DMS153 (cell line): ENCODE data around the gene C1QTNF6.

Source experiments
- DNase-seq: peaks from one replicate; lab custom pipeline; 2025; lab: John Stamatoyannopoulos, UW

C1QTNF6 gene

DNA sequence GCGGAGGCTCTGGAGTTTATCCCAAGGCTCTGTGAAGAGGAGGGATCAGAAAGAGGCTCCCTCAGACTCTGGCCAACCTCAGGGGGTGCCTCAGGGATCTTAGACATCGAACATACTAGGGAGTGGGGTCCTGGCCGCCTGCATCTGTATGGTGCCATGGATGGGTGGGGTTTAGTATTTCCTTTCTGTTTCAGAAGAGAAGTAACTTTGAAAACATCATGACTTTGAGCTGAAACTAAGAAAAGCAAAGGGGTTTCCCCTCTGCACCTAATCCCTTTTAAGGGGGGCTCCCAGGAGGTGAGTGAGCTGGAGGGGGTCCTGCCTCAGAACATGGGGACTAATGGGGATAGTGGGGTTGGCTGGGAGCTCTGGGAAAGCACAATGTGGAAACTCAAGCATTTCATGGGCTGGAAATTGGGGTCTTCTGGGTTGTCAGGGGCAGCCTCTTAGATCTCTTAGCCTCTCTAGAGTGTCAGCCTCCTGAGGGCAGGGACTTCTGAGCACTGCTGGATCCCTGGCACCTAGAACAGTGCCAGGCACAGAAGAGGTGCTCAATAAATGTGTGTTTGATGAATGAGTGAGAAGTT, 36.0 kb upstream of the C1QTNF6 start:
- no peak for DNase-seq

DNA sequence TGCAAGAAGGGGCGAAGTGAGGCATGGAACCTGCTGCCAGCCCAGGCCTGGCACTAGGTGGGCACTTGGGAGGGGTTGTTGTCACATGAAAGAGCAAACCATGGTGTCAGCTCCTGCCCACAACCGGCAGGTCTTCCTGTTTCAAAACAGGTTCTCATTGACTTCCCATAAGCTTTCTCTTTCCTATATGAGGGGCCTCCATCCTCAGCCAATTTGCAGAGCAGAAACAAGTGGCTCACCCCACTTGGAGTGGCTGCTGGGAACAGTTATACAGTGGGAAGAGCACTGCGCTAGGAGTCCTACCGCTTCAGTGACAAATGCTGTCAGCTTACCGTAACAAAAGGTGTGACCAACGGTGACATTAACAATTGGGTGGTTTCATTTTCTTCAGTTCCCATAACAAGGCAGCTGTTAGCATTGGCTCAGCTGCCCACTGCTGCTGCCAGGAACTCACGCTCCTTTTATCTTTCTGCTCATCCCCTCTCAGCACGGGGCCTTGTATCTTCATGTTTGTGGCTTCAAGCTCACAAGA, 34.5 kb upstream of the C1QTNF6 start:
- no peak for DNase-seq

DNA sequence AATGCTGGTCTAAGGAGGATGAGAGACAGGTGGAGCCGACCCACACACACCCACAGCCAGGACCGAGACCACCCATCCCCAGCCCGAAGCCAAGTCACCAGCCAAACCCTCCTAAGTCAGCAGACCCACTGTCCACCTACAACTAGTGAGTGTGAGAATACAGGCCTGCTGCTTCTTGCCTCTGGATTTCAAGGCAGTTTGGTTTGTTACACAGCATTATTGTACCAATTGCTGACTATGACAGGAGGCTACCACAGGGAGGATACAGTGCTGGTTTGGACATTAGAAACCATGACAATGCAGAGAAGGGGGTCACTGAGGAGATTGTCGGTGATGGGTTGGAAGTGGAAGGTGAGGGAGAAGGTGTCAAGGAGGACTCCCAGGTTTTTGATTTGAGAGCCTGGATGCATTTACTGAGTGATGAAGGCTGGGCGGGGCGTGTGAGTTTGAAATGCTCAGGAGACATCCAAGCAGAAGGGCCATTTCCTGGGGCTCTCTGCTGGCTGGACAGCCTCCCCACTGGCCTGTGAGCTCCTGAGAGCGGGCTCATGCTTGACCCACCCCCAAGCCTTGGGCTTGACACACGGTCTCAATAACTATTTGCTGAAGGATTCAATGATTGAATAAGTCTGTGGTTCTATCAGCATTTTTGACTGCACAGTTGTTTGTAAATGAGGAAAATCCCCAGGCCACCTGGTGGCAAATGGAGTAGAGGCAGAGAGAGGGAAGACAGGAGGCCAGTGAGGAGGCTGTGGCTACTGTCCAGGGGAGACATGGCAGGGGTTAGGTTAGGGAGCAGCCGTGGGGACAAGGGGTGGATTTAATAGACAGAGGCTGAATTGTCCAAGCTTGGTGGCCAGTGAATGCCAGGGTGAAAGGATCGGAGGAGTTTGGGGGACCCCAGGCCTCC, 33.6 kb upstream of the C1QTNF6 start:
- DNase-seq, result no peak

DNA sequence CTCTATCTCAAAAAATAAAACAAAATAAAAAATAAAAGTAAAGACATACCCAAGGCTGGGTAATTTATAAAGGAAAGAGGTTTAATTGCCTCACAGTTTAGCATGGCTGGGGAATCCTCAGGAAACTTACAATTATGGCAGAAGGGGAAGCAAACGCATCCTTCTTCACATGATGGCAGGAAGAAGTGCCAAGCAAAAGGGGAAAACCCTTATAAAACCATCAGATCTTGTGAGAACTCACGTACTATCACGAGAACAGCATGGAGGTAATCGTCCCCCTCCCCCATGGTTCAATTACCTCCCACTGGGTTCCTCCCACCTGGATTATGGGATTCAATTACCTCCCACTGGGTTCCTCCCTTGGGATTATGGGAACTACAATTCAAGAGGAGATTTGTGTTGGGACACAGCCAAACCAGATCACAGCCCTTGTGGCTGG, 32.5 kb upstream of the C1QTNF6 start:
- DNase-seq, result no peak

DNA sequence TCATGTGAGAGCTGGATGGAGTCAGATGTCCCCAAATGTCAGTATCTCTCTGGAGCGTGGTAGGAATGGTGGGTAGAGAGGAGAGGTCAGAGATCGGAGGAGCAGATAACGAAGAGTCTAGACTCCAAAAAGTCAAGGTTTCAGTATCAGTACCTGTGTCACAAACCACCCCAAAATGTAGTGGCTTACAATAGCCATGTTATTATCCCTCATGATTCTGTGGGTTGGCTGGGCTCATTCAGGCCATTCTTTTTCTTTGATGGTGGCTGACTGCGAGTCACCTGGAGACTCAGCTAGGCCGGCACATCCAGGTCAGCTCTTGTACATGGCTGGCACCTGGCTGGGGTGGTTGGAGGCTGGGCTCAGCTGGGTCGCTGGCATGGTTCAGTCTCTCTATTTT, 31.5 kb upstream of the C1QTNF6 start:
- DNase-seq, result no peak

DNA sequence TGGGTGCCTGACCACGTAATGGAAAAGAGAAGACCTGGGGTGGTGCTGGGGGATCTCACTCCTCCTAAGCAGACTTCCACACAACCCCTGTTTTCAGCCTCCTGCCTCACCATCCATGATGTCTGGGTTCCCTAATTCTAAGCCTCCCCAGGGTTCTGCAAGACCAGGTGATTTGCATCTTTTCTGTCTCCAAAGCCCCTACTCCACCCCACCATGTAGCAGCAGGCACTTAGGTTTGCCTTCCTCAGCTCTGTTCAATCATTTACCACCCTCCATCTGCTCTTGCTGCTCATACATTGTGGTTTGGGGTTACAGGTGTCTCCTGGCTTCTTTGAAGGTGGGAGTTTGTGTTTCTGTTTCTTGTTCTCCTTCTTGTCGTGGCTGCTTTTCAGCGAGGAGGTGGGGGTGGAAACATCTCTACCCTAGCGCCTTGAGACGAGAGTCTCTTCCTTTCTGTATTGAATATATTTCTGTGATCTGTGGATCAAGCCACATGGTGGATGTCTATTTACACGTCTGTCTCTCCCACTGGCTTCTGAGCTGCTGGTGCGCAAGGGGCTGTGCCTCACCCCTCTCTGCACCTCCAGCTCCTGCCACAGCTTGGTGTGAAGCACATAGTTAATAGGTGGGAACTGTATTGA, 30.8 kb upstream of the C1QTNF6 start:
- DNase-seq, result no peak

DNA sequence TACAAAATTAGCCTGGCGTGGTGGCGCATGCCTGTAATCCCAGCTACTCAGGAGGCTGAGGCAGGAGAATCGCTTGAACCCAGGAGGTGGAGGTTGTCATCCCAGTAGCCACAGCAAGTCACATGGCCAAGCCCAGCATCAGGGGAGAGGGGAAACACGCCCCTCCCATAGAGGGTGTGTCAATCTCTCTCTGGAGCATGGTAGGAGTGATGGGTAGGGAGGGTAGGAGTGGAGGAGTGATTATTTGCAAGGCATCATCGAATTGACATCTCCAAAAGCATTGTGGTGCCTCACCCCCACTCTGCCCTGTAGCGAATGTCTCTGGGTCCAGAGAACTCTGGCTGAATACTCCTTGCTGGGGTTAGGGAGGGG, 30.3 kb upstream of the C1QTNF6 start:
- DNase-seq, result no peak

DNA sequence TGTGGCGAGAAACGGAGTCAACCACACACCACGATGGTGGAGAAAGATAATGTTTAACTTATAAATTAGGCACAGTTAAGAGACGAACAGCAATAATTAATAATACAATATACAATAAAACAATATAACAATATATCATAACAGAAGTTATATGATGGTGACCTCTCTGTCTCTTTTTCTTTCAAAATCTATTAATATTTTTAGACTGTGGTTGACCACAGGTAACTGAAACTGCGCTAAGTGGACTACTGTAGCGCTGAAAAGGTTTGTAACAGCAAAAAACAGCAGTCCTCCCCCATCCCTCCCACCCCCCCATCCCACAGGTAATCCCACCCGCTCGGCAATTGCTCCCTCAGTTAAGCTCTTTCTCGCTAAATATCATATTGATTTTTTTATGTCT, 27.8 kb upstream of the C1QTNF6 start:
- no peak for DNase-seq

DNA sequence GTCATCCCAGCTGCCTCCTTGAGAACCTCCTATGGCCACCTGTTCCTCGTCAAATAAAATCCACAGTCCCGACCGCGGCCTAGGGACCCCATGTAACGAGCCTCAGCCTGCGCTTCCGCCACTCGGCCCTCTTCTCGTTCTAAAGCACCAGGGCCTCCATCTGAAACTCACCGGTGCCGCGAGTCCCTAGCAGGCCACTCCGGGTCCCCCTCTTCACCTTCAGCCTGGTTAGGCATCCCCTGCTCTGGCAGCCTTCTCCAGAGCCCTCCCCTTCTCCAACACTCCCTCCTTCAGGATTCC, 26.6 kb upstream of the C1QTNF6 start:
- DNase-seq, result no peak

DNA sequence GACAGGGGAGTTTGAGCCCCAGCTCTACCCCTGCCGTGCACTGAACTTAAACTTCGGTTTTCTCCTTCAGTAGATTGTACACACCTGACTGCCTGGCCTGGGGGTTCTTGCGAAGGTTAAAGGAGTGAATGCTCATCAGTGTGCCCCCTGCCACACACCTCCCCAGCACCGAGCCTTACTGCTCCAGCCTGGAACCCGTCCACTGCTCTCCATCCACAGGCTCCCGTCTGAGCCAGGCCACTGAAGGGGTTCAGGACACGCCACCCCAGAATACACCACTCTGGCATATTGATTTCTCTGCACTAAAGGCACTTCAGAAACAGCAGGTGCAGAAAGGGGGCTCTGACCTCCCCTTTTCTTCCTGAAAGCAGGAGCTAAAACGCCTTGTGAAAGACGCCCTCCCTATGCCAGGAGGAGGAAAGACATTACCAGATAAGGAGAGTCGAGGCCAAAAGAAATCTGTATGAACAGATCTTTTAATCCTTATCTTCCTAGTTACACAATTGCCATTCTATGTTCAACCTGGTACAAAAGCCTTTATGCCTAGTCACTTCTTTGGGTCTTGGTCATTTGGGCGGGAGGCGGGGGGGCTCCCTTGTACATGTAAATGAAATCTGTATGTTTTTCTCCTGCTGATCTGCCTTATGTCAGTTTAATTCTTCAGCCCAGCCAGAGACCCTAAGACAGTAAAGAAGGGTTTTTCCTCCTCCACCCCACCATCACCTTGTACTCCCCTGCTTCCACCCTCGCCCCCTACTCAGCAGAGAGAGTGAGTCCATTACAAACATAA, 26.1 kb upstream of the C1QTNF6 start:
- no peak for DNase-seq

DNA sequence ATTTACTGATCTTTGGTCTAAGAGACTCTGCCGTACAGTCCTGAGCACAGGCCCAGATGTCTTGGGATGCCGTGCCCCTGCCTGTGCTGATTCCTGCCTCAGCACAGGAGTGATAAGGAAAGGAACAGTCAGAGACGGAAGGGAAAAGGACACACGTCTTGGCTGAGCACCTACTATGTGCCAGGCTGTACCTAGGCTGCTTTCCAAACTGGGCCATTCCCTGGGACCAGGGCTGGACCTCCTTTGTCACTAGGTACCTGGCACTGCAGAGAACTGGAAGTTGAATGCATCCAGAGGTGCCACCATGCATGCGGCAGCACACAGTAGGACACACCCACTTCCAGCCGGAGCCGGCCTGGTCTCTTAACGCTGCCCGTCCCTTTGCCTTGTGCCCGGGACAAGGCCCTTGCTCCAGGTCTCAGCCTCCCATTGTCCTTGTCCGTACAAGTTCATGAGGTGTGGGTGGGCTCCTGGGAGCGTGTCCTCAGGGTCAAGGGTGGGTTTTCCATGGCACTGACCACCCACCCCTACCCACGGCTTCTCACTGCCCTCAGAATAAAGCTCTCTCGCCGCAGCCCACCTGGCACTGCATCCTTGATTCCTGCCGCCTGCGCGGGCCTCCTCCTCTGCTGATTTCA, 25.3 kb upstream of the C1QTNF6 start:
- no peak for DNase-seq

DNA sequence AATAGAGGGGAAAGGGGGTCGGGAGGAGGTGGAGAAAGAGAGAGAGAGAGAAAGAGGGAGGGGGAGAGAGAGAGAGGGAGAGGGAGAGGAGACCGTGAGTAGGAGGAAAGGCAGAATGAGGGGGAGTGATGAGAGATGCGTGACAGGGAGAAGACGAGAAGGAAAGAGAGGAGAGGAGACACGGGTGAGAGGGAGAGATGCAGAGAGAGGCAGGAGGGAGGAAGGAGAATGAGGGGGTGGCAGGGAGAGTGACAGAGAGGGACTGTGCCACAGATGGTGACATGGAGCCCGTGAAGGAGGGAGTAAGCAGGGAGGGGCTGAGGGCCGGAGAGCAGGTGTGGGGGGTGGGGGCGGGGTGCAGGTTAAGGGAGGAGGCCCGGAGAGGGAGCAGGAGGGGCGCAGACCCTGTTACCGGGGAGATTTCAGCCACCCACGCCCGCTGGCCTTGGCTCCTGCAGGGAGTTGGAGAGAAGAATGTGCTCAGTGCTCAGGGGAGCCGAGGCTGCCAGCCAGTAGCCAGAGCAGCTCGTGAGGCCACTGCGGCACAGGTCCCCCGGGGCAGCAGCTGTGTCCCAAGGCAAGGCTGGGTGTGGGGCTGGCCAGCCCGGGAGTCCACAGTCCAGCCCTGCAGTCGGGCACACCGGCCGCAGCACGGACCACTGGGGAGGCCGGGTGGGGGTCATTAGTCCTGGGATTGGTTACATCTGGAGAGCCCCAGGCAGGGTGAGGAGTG, 24.3 kb upstream of the C1QTNF6 start, which contains the start of gene SSTR3:
Gene SSTR3, minus strand, starts transcription at position 304 of the 733 bp plus-strand sequence. CDS start 4,674 bp downstream, outside the sequence.
- no peak for DNase-seq

DNA sequence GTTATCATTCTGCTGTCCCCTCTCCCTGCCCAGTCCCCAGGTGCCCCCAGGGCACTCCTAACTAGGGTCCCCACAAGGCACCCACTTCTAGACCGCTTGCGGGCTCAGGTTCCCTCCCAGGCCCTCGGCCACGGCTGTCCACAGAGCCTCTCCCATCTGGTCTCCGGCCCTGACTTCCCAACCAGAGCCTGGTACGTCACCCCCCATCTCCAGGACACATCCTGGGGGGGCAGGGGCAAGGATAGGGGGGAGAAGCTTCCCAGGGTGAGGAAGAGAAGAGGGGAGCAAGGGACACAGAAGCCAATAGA, 23.8 kb upstream of the C1QTNF6 start:
- no peak for DNase-seq

DNA sequence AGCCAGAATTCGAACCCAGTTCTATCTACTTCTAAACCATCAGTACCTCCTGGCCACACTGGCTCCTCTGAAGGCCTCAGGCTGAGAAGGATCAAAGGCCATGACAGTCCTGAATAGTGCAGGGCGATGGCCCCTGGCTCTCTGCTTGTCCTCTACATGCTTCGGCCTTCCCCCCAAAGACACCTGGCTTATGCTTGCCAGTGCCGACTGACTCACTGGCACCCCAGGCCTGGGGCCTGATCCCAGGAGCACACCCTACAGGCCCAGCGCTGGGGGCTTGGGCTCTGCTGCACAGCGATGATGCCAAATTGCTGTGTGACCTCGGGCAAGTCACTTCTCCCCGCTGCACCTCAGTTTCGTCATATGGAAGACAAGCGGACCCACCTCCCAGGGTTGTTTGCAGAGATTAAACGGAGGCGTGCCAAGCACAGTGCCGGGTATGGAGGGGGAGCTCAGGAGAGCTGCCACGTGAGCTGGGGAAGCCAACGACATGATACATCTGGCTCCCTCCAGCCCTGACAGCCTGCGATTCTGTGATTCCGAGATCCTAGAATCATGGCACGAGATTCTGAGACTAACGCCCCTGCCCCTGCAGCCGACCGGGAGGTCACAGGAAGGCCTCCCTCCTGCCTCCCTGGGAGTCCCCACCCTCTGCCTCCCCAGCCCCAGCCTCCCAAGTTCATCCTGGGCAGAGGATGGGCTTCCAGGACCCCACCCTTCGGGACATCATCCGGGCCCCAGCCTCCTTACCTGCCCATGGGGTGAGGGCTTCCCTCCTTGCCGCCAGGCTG, 23.2 kb upstream of the C1QTNF6 start:
- no peak for DNase-seq

DNA sequence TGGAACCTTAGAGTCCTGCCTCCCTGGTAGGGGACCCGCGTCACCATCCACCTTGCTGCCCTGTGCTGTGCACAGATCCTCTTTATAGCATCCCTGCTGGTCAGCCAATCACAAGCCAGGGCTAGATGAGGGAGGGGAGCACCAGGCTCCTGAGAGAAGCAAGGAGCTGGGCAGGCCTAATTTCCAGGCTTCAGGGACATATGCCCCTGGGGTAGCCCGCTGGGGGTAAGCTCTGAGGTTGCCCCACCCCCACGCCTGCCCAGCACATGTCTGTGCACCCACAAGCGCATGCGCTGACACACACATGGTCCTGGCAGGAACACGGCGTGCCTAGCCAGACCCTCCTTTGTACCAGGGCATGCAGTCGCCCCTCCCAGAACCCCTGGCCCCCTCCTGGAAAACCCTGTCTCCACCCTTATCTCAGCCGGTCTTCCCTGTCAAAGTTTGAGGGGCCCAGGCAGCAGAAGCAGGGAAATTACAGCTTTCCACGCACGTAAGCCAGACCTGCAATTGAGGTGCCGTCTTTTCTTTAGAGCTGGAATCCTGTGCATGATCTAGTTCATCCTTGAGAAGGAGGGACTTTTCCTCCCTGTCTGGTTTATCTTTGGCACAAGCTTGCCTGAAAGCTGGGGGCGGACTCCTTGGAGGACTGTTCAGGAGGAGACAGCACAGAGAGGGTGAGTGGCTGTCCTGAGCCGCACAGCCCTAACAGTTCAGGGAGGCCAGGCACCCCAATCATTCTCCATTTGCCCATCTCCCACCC, 22.2 kb upstream of the C1QTNF6 start:
- DNase-seq, result no peak

DNA sequence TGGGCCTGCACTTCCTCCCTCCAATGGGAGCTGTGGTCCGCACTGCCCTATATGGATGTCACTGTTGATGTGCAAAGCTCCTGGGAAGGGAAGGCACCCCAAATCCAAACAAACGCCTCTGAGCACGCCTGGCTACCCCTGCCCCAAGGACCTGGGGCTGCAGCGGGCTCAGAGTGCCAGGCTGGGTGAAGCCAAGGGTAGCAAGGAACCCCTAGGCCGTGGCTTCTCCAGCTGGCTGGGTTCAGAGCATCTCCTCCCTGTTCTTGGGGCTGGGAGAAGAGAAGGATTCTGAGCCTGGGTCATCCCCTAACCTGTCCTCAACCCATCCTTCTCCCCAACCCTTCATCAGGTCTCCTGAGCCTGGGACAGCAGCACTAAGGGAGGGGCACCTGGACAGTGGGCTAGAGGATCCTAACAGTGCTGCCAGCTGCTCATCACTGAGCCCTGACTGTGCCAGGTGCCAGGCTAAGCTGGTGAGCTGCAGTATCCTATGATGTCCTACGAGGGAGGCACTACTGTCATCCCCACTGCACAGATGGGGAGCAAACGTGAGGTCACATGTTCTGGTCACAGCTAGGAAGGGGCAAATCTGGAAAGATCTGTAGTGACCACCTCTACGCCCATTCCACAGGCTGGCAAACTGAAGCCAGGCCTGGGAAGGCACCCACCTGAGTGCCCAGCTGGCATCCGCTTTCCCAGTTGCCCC, 21.2 kb upstream of the C1QTNF6 start:
- no peak for DNase-seq

DNA sequence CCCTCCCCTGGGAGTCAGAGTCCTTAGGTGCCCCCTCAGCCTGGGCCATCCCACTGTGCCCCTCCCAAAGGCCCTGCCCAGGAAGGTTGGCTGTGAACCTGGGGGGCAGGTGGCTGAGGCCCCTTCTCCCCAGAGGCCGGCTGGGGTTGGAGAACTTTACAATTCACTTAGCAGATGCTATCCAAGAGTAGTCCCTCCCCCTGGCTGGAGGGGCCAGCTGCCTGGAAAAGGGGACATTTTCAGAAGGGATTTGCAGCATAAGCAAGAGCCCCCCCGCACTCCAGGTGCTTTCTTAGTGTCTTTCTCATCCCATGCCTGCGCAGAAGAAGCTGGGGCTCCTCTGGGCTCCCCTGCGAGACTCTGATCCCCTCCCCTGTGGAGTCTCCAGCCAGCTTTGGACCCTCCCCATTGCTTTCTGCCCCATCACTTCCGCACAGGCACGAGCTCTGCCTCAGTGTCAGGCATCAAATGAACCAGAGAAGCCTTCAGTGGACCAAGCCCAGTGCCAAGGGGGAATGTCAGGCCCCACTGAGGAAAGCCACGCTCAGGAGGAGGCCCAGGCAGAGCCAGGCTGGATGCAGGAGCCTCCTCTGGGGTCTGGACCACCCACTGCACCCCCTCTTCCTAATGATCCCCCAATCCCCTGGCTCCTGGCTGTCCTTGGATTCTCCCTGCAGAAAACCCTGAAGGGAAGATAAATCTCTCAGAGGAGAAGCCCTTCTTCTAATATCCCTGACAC, 20.5 kb upstream of the C1QTNF6 start:
- no peak for DNase-seq

DNA sequence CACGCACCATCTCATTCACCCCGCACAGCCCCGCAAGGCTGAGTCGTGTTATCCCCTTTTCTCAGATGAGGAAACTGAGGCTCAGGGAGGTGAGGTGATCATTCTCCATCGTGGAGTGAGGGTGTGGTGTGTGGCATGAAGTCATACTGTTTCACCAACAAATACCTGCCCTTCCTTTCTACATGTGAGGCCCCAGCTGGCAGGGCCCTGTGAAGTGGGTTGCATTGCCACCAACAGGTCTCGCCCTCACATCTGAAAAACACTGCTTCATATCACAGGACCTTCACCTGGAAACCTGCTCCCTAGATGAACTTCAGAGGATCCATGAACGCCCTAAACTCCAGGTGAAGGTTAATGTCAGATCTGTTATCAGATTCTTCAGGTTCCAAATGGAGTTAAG, 19.9 kb upstream of the C1QTNF6 start:
- no peak for DNase-seq
